ENCODE data around the gene GAS6. TPM values are rescaled to one million over a fixed set of nuclear protein-coding genes. Genes with fewer than 3 reads are reported as not detected.

GAS6 gene
- total and polyA plus RNA-seq, 2 experiments from 2014 or later = 91.8 to 112 TPM

GRCh38 chr13:113775451-113776145, 88.3 kb downstream of the GAS6 start:
- no peaks in the 10 kb centered on the region for H3K9me3 ChIP-seq (ENCODE audit: low read depth)
- no peak for DNase-seq (ENCODE audit: low read depth in 1 of 2, low spot score in 1 of 2)
- H3K4me1 ChIP-seq (ENCODE audit: low read depth) = no peaks in the 10 kb centered on the region
- no peaks in the 10 kb centered on the region for H3K36me3 ChIP-seq
- peaks cover 12% of the 10 kb centered on the region for H3K27me3 ChIP-seq
- no peak overlapping the region for H3K4me3 ChIP-seq
- TF ChIP-seq, protein P1, sequence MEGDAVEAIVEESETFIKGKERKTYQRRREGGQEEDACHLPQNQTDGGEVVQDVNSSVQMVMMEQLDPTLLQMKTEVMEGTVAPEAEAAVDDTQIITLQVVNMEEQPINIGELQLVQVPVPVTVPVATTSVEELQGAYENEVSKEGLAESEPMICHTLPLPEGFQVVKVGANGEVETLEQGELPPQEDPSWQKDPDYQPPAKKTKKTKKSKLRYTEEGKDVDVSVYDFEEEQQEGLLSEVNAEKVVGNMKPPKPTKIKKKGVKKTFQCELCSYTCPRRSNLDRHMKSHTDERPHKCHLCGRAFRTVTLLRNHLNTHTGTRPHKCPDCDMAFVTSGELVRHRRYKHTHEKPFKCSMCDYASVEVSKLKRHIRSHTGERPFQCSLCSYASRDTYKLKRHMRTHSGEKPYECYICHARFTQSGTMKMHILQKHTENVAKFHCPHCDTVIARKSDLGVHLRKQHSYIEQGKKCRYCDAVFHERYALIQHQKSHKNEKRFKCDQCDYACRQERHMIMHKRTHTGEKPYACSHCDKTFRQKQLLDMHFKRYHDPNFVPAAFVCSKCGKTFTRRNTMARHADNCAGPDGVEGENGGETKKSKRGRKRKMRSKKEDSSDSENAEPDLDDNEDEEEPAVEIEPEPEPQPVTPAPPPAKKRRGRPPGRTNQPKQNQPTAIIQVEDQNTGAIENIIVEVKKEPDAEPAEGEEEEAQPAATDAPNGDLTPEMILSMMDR (IDR thresholded peaks at IDR 0.05; ENCODE audit: low read depth, low read length) = no peak
- no peak overlapping the region for H3K27ac ChIP-seq

- H3K27me3 ChIP-seq = peaks cover 11% of the 10 kb centered on the region
- H3K36me3 ChIP-seq = no peaks in the 10 kb centered on the region
- H3K4me1 ChIP-seq (ENCODE audit: low read depth) = no peaks in the 10 kb centered on the region
- no peak overlapping the region for H3K4me3 ChIP-seq
- TF ChIP-seq, protein P1 (IDR thresholded peaks at IDR 0.05; ENCODE audit: low read depth, low read length) = no peak
- no peak overlapping the region for H3K27ac ChIP-seq
- DNase-seq (ENCODE audit: low read depth in 1 of 2, low spot score in 1 of 2) = peak in 1 of 2 donors; percentile 46
- no peaks in the 10 kb centered on the region for H3K9me3 ChIP-seq (ENCODE audit: low read depth)
Measured at GRCh38 chr13:113774177-113775107, 89.4 kb downstream of the GAS6 start.

DNA sequence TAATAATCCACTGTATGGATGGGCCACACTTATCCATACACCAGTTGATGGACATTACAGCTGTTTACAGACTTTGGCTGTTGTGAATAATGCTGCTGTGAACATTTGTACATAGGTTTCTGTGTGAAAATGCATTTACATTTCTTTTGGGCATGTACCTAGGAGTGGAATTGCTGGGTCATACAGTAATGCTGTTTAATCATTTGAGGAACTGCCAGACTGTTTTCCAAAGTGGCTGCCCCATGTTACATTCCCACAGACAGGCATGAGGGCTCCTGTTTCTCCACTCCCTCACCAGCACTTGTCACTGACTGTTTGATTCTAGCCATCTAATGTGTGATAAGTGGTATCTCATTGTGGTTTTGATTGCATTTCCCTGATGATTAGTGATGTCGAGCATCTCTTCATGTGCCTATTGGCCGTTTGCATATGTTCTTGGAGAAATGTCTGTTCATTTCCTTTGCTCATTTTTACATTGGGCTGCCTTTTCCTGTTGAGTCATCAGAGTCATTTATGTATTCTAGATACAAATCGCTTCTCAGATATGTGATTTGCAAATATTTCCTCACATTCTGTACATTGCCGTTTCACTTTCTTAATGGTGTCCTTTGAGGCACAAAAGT, 92.1 kb downstream of the GAS6 start:
- TF ChIP-seq, protein P1 (IDR thresholded peaks at IDR 0.05; ENCODE audit: low read depth, low read length) = no peak
- Histone ChIP-seq H3K27ac (no peak overlapping the region), H3K4me3 (no peak overlapping the region), H3K36me3 (no peaks in the 10 kb centered on the region), H3K27me3 (no peaks in the 10 kb centered on the region), H3K4me1 (ENCODE audit: low read depth) (no peaks in the 10 kb centered on the region), H3K9me3 (ENCODE audit: low read depth) (no peaks in the 10 kb centered on the region)
- DNase-seq (ENCODE audit: low read depth in 1 of 2, low spot score in 1 of 2) = peak in 1 of 2 donors; percentile 47

GRCh38 chr13:113770937-113771336, 92.9 kb downstream of the GAS6 start:
- no peaks in the 10 kb centered on the region for H3K27me3 ChIP-seq
- no peak for DNase-seq (ENCODE audit: low read depth in 1 of 2, low spot score in 1 of 2)
- TF ChIP-seq, protein P1 (IDR thresholded peaks at IDR 0.05; ENCODE audit: low read depth, low read length) = no peak
- no peaks in the 10 kb centered on the region for H3K4me1 ChIP-seq (ENCODE audit: low read depth)
- H3K27ac ChIP-seq = no peak overlapping the region
- H3K9me3 ChIP-seq (ENCODE audit: low read depth) = no peaks in the 10 kb centered on the region
- H3K4me3 ChIP-seq = no peak overlapping the region
- H3K36me3 ChIP-seq = no peaks in the 10 kb centered on the region

Other genes with a start within 250 kb of the GAS6 start
- not detected in 2 replicates for gene ATP4B, start 205.9 kb downstream of the GAS6 start, total RNA-seq
- 0.29 TPM in 1 of 2 replicates, not detected in the other for gene ATP4B, start 205.9 kb downstream of the GAS6 start, polyA plus RNA-seq
- 0.21 and 1.2 TPM in 2 replicates for gene GRK1, start 196.9 kb downstream of the GAS6 start, total RNA-seq
- 0.13 TPM in 1 of 2 replicates, not detected in the other for gene GRK1, start 196.9 kb downstream of the GAS6 start, polyA plus RNA-seq
- gene TMEM255B, start 104.8 kb downstream of the GAS6 start, total RNA-seq = 0.46 TPM in 1 of 2 replicates, not detected in the other
- gene TMEM255B, start 104.8 kb downstream of the GAS6 start, polyA plus RNA-seq = 0.17 and 0.97 TPM in 2 replicates
- gene C13orf46, start 110.0 kb upstream of the GAS6 start, total RNA-seq = 0.04 TPM in 1 of 2 replicates, not detected in the other
- 0.35 TPM in 1 of 2 replicates, not detected in the other for gene C13orf46, start 110.0 kb upstream of the GAS6 start, polyA plus RNA-seq